PFSK-1 (cell line): ENCODE results near the gene GLS.

ENCODE experiments used
- FOXP2 ChIP-seq: optimal IDR thresholded peaks from 2 replicates; pipeline ENCODE3; 2011; ENCODE audit warnings: borderline replicate concordance, control low read depth, inconsistent platforms; ENCODE audit not compliant: insufficient read depth; ENCODE audit errors: extremely low read length, extremely low read depth
- POLR2AphosphoS5 ChIP-seq: IDR thresholded peaks from 2 replicates; pipeline ENCODE4 v1.6.1; 2012; ENCODE audit warnings: low read depth, mild to moderate bottlenecking, control low read depth, low read length, moderate library complexity
- SIN3A ChIP-seq: IDR thresholded peaks from 2 replicates; pipeline ENCODE4 v1.6.1; 2012; ENCODE audit warnings: mild to moderate bottlenecking, low read length, moderate library complexity, borderline replicate concordance; ENCODE audit not compliant: insufficient read depth
- TAF1 ChIP-seq: IDR thresholded peaks from 2 replicates; pipeline ENCODE4 v1.6.1; 2012; ENCODE audit warnings: low read length, control low read depth, borderline replicate concordance; ENCODE audit not compliant: insufficient read depth
- TF ChIP-seq, protein P1 (sequence below), 2 experiments: IDR thresholded peaks; 2 replicates each; pipeline versions ENCODE4 v1.6.1 to v1.8.0; 2011 to 2012; ENCODE audit warnings: low read depth in 2 of 2, low read length in 2 of 2, control low read depth in 1 of 2, inconsistent platforms in 1 of 2, mild to moderate bottlenecking in 1 of 2, moderate library complexity in 1 of 2; ENCODE audit not compliant: insufficient read depth in 1 of 2

GLS gene

DNA sequence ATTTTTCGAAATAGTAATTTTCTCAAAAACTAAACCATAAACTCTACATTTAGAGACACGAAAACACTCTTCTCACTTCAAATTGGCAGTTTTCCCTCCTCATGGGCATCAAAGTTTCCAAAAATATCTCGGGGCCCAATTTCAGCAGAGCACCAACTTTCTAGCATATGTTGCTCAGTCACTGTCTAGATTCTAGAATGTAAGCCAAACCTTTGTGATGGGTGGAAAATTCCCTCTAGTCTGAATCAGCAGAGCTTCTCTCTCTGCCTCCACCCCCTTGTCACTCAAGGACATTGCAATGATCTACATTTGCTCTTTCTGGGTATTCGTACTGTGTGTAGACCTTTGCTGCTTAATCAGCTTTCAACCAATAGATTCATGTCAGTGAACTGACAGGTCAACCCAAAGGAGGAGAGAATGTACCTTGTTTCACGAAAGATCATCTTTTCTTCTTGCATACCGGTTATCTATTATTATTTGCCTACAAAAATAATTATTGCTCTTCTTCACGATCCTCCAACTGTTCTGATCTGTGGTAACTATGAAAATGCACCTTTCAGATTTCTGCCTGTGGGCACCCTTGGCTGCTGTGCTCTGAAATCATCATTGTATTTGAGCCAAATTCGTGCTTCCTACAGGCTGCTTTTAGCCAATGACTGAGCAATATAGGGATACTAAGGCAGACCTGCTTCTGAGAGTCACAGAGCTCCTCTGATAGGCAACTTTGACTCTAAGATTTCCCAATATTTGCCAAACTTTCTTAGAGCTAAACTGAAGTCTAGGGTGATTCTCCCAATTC, 38.7 kb upstream of the GLS start:
- TF ChIP-seq, protein P1, sequence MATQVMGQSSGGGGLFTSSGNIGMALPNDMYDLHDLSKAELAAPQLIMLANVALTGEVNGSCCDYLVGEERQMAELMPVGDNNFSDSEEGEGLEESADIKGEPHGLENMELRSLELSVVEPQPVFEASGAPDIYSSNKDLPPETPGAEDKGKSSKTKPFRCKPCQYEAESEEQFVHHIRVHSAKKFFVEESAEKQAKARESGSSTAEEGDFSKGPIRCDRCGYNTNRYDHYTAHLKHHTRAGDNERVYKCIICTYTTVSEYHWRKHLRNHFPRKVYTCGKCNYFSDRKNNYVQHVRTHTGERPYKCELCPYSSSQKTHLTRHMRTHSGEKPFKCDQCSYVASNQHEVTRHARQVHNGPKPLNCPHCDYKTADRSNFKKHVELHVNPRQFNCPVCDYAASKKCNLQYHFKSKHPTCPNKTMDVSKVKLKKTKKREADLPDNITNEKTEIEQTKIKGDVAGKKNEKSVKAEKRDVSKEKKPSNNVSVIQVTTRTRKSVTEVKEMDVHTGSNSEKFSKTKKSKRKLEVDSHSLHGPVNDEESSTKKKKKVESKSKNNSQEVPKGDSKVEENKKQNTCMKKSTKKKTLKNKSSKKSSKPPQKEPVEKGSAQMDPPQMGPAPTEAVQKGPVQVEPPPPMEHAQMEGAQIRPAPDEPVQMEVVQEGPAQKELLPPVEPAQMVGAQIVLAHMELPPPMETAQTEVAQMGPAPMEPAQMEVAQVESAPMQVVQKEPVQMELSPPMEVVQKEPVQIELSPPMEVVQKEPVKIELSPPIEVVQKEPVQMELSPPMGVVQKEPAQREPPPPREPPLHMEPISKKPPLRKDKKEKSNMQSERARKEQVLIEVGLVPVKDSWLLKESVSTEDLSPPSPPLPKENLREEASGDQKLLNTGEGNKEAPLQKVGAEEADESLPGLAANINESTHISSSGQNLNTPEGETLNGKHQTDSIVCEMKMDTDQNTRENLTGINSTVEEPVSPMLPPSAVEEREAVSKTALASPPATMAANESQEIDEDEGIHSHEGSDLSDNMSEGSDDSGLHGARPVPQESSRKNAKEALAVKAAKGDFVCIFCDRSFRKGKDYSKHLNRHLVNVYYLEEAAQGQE (IDR thresholded peaks at IDR 0.05; ENCODE audit: insufficient read depth in 1 of 2, low read depth in 2 of 2, low read length in 2 of 2): no peak
- TF ChIP-seq TAF1 (no peak), POLR2AphosphoS5 (no peak), FOXP2 (no peak)

DNA sequence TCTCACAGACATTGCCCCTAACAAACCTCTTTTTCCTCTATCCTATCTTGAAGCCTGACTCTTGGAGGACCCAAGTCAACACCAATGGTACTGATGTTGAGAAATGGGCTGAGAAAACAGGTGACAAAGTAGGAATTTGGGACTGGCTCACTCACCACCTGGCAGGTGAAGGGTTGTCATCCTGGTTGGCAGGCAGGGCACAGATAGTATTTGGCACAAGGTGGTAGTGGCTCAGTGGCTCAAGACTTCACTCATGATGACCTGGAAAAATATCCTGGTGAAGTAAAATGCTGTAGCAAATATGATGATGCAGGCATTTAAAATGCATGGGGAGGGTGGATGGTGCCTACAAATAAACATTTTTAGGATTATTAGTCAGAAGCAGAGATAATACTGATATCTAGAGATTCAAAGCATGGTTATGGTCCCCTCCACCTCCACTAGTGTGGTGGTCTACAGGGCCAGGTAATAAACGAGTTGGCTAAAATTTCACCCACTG, 38.0 kb upstream of the GLS start:
- no peak for TF ChIP-seq FOXP2
- TF ChIP-seq TAF1: no peak
- TF ChIP-seq SIN3A: no peak
- TF ChIP-seq POLR2AphosphoS5: no peak
- TF ChIP-seq, protein P1 (IDR thresholded peaks at IDR 0.05; ENCODE audit: insufficient read depth in 1 of 2, low read depth in 2 of 2, low read length in 2 of 2): no peak

DNA sequence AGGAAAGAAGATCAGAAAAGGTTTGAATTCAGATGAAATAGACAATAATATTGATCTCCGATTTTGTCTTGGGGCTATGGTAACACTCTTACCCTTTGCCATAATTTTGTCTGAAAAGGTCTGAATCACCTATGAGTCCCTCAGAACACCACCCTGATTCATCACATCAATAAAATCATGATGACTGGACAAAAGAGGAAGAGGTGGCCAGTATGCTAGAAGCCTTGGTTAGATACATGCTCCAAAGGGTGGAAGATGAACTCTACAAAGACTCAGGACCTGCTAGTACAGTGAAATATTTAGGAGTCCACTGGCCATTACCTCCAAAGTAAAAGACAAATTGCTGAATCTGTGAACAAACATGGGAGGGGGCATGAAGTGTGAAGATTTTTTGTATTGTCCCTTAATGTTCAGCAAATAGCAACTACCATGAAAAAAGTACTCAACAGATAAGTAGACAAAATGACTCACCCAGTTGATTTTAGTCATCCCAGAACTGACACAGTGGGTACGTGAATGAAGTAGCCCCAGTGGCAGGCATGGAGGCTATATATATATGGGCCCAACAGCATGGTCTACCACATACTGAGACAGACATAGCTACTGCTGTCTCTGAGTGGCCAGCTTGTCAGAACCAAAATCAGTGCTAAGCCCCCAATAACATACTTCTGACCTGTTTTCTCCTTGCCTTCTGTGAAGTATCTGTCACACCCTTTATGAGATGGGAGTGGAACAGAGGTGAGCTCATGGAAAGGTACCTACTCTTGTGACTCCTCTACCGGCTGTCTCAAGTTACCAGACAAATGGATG, 36.5 kb upstream of the GLS start:
- TF ChIP-seq FOXP2 (no peak), POLR2AphosphoS5 (no peak), TAF1 (no peak), SIN3A (no peak)
- TF ChIP-seq, protein P1 (IDR thresholded peaks at IDR 0.05; ENCODE audit: insufficient read depth in 1 of 2, low read depth in 2 of 2, low read length in 2 of 2): no peak

DNA sequence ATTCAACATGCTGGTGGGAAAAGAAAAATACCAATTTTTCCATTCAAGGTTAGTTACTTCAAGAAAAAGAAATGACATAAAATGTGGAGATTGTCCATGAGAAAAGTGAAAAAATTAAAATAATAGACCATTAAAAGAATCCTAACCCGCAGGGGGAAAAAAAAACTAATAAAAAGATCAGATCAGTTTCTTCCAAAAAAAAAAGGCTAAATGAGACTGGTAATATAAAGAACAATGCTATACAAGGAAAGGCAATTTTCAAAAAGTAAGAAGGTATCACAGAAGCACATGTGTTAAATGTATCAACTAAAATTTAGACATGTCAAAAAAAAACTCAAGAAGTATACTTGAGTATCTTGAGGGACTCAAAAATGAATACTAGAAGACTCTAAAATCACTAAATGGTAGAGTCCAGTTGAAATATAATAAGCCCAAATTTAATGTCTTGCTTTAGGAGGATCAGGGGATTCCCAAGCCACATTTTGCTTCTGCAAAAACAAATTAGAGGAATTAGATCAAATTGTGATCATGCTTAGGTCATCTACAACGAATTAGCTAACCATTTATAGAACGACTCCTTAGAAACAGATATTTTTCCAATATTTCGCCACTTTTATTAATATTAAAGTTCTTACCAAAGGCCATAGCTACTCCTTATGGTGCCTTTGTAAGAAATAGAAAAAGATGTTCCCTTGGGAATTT, 35.8 kb upstream of the GLS start:
- TF ChIP-seq TAF1 (no peak), SIN3A (no peak), FOXP2 (no peak), POLR2AphosphoS5 (no peak)
- TF ChIP-seq, protein P1 (IDR thresholded peaks at IDR 0.05; ENCODE audit: insufficient read depth in 1 of 2, low read depth in 2 of 2, low read length in 2 of 2): no peak
